ENCODE data around the gene SLC19A2. TPM values are rescaled to one million over a fixed set of nuclear protein-coding genes. Genes with fewer than 3 reads are reported as not detected.

Gene SLC19A2
- total RNA-seq, 1 donor from 2014 or later = 14.1 TPM

GRCh38 chr1:169484683-169485430 is 887 bp downstream of the SLC19A2 start:
- DNase-seq (ENCODE audit: low read depth) (peak; percentile 69), FAIRE-seq (no peak)
- no peaks in the 10 kb centered on the region for H3K36me3 Mint-ChIP-seq (ENCODE audit: low read depth, unreplicated experiment)
- H3K27me3 Mint-ChIP-seq (ENCODE audit: low read depth, unreplicated experiment) = no peaks in the 10 kb centered on the region
- peaks cover 37% of the 10 kb centered on the region for H3K4me1 Mint-ChIP-seq (ENCODE audit: low read depth, unreplicated experiment)
- Histone ChIP-seq H3K36me3 (ENCODE audit: insufficient read depth, low read length) (no peaks in the 10 kb centered on the region), H3K9ac (ENCODE audit: low read length) (peak overlapping the region; percentile 96), H3K27ac (ENCODE audit: low read depth, low read length) (peak overlapping the region; percentile 99), H4K20me1 (ENCODE audit: insufficient read depth, low read length) (peaks cover 41% of the 10 kb centered on the region), H3K4me1 (ENCODE audit: insufficient read depth, low read length) (peaks cover 30% of the 10 kb centered on the region), H3K4me3 (ENCODE audit: insufficient read depth, low read depth, low read length) (peak overlapping the region; percentile 82), H3K9me3 (ENCODE audit: insufficient read depth, low read depth, low read length) (no peaks in the 10 kb centered on the region), H3K79me2 (ENCODE audit: insufficient read depth, low read length) (peaks cover 52% of the 10 kb centered on the region), H3K27me3 (ENCODE audit: insufficient read depth, low read length) (no peaks in the 10 kb centered on the region), H2AFZ (ENCODE audit: low read depth, low read length) (peak overlapping the region; percentile 67), H3K4me2 (ENCODE audit: low read length) (peak overlapping the region; percentile 94)
- H3K27ac Mint-ChIP-seq (ENCODE audit: unreplicated experiment) = peak overlapping the region; percentile 98
- TF ChIP-seq CTCF (IDR thresholded peaks at IDR 0.05; ENCODE audit: insufficient read depth, low read depth, low read length) (no peak), EZH2 (IDR thresholded peaks at IDR 0.05; ENCODE audit: insufficient read depth, low read length) (no peak)
- no peaks in the 10 kb centered on the region for H3K9me3 Mint-ChIP-seq (ENCODE audit: unreplicated experiment)
- peak overlapping the region; percentile 95 for H3K4me3 Mint-ChIP-seq (ENCODE audit: unreplicated experiment)

DNA sequence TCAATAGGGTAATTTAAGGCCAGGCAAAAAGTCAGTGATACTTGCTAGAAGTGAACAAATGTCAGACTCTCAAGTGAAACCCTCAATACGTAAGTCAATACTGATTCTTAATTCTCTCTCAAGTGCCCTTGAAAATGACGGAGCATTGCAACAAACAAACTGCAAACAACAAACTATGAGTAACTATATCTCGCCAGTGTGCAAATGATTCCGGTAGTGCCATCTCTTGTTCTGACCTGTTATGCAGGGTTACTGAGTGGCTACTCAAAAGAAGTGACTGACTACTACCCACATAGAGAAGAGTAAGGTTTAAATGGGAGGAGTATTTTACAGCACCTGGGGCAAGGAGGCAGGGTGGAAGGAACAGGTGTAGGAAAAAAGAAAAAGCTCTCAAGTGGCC is 1.6 kb downstream of the SLC19A2 start:
- peaks cover 58% of the 10 kb centered on the region for H3K79me2 ChIP-seq (ENCODE audit: insufficient read depth, low read length)
- Mint-ChIP-seq H3K9me3 (ENCODE audit: unreplicated experiment) (no peaks in the 10 kb centered on the region), H3K4me1 (ENCODE audit: low read depth, unreplicated experiment) (peaks cover 37% of the 10 kb centered on the region), H3K36me3 (ENCODE audit: low read depth, unreplicated experiment) (no peaks in the 10 kb centered on the region), H3K4me3 (ENCODE audit: unreplicated experiment) (peak overlapping the region; percentile 95), H3K27me3 (ENCODE audit: low read depth, unreplicated experiment) (no peaks in the 10 kb centered on the region), H3K27ac (ENCODE audit: unreplicated experiment) (peak overlapping the region; percentile 48)
- peak overlapping the region; percentile 82 for H3K4me3 ChIP-seq (ENCODE audit: insufficient read depth, low read depth, low read length)
- FAIRE-seq = no peak
- TF ChIP-seq CTCF (IDR thresholded peaks at IDR 0.05; ENCODE audit: insufficient read depth, low read depth, low read length) = no peak
- TF ChIP-seq EZH2 (IDR thresholded peaks at IDR 0.05; ENCODE audit: insufficient read depth, low read length) = no peak
- H3K4me1 ChIP-seq (ENCODE audit: insufficient read depth, low read length) = peaks cover 30% of the 10 kb centered on the region
- peak overlapping the region; percentile 96 for H3K9ac ChIP-seq (ENCODE audit: low read length)
- H2AFZ ChIP-seq (ENCODE audit: low read depth, low read length) = no peak overlapping the region
- H4K20me1 ChIP-seq (ENCODE audit: insufficient read depth, low read length) = peaks cover 48% of the 10 kb centered on the region
- no peak for DNase-seq (ENCODE audit: low read depth)
- peak overlapping the region; percentile 94 for H3K4me2 ChIP-seq (ENCODE audit: low read length)
- H3K27ac ChIP-seq (ENCODE audit: low read depth, low read length) = no peak overlapping the region
- no peaks in the 10 kb centered on the region for H3K9me3 ChIP-seq (ENCODE audit: insufficient read depth, low read depth, low read length)
- H3K27me3 ChIP-seq (ENCODE audit: insufficient read depth, low read length) = no peaks in the 10 kb centered on the region
- no peaks in the 10 kb centered on the region for H3K36me3 ChIP-seq (ENCODE audit: insufficient read depth, low read length)

GRCh38 chr1:169483500-169483966 is 2.2 kb downstream of the SLC19A2 start:
- Histone ChIP-seq H3K4me2 (ENCODE audit: low read length) (peak overlapping the region; percentile 94), H3K79me2 (ENCODE audit: insufficient read depth, low read length) (peaks cover 64% of the 10 kb centered on the region), H3K27me3 (ENCODE audit: insufficient read depth, low read length) (no peaks in the 10 kb centered on the region), H3K9ac (ENCODE audit: low read length) (peak overlapping the region; percentile 15), H3K27ac (ENCODE audit: low read depth, low read length) (no peak overlapping the region), H2AFZ (ENCODE audit: low read depth, low read length) (no peak overlapping the region), H3K36me3 (ENCODE audit: insufficient read depth, low read length) (no peaks in the 10 kb centered on the region), H3K4me1 (ENCODE audit: insufficient read depth, low read length) (peaks cover 30% of the 10 kb centered on the region), H3K9me3 (ENCODE audit: insufficient read depth, low read depth, low read length) (no peaks in the 10 kb centered on the region), H4K20me1 (ENCODE audit: insufficient read depth, low read length) (peaks cover 53% of the 10 kb centered on the region), H3K4me3 (ENCODE audit: insufficient read depth, low read depth, low read length) (peak overlapping the region; percentile 82)
- Mint-ChIP-seq H3K27ac (ENCODE audit: unreplicated experiment) (peak overlapping the region; percentile 3), H3K36me3 (ENCODE audit: low read depth, unreplicated experiment) (no peaks in the 10 kb centered on the region), H3K4me3 (ENCODE audit: unreplicated experiment) (peak overlapping the region; percentile 95), H3K4me1 (ENCODE audit: low read depth, unreplicated experiment) (peaks cover 41% of the 10 kb centered on the region), H3K27me3 (ENCODE audit: low read depth, unreplicated experiment) (no peaks in the 10 kb centered on the region), H3K9me3 (ENCODE audit: unreplicated experiment) (no peaks in the 10 kb centered on the region)
- TF ChIP-seq EZH2 (IDR thresholded peaks at IDR 0.05; ENCODE audit: insufficient read depth, low read length) (no peak), CTCF (IDR thresholded peaks at IDR 0.05; ENCODE audit: insufficient read depth, low read depth, low read length) (no peak)
- DNase-seq (ENCODE audit: low read depth) = peak; percentile 42
- no peak for FAIRE-seq

Data from astrocyte (in vitro differentiated cells and primary cell).